ENCODE results near the gene CAPZA1. TPM values are rescaled to one million over a fixed set of nuclear protein-coding genes. Genes with fewer than 3 reads are reported as not detected.

CAPZA1 gene
- total RNA-seq, 1 experiment from 2014 or later: 97.5 TPM

- TF ChIP-seq CDX4 (CRISPR knock-in tag; IDR thresholded peaks at IDR 0.05; ENCODE audit: borderline replicate concordance): no peak
- no peak for TF ChIP-seq ZNF219 (CRISPR knock-in tag; IDR thresholded peaks at IDR 0.05; ENCODE audit: borderline replicate concordance)
- peak; percentile 63; the same call in 1 of the 2 replicates for TF ChIP-seq SP1 (CRISPR knock-in tag; conservative IDR thresholded peaks at IDR 0.05)
- TF ChIP-seq FOXK1 (CRISPR knock-in tag; IDR thresholded peaks at IDR 0.05): peak; percentile 72
- no peak for TF ChIP-seq FOXJ3 (CRISPR knock-in tag; IDR thresholded peaks at IDR 0.05; ENCODE audit: borderline replicate concordance)
- peak; percentile 87; the same call in 1 of the 2 replicates for TF ChIP-seq ARID4B (CRISPR knock-in tag; IDR thresholded peaks at IDR 0.05; ENCODE audit: borderline replicate concordance)
- no peak for TF ChIP-seq ZNF671 (CRISPR knock-in tag; IDR thresholded peaks at IDR 0.05)
- TF ChIP-seq MYBL2 (CRISPR knock-in tag; IDR thresholded peaks at IDR 0.05): no peak; the same call in 1 of the 2 replicates
- no peak for TF ChIP-seq CREM (CRISPR knock-in tag; IDR thresholded peaks at IDR 0.05)
- no peak for TF ChIP-seq ZNF532 (CRISPR knock-in tag; IDR thresholded peaks at IDR 0.05; ENCODE audit: borderline replicate concordance)
- no peak for TF ChIP-seq RELA (CRISPR knock-in tag; IDR thresholded peaks at IDR 0.05; ENCODE audit: borderline replicate concordance)
- TF ChIP-seq SMAD4 (CRISPR knock-in tag; IDR thresholded peaks at IDR 0.05): no peak
- peak; percentile 65; the same call in 1 of the 2 replicates for TF ChIP-seq ZNF281 (CRISPR knock-in tag; IDR thresholded peaks at IDR 0.05)
These were observed 713 bp upstream of the CAPZA1 start, which contains the start of gene ST7L (continued) for GRCh38 chr1:112618721-112619517.

GRCh38 chr1:112620377-112620695, 704 bp downstream of the CAPZA1 start:
- Mint-ChIP-seq H3K4me1 (peaks cover 21% of the 10 kb centered on the region), H3K9me3 (no peaks in the 10 kb centered on the region), H3K36me3 (peaks cover 6% of the 10 kb centered on the region; the same call in 1 of the 2 replicates), H3K4me3 (peak overlapping the region; percentile 99), H3K27ac (peak overlapping the region; percentile 99), H3K27me3 (ENCODE audit: low read depth) (no peaks in the 10 kb centered on the region)
- DNase-seq (ENCODE audit: low spot score) (no peak), ATAC-seq (no peak)
- POLR2A ChIA-PET: no interaction called here
- CTCF ChIA-PET: interaction anchor here (2.3 kb wide), 1 partner anchor 54 kb away, joined by 10 read pairs; the partner anchor contains the start of gene MOV10
- no peak for TF ChIP-seq SOX15 (CRISPR knock-in tag; IDR thresholded peaks at IDR 0.05)
- TF ChIP-seq ETV6 (CRISPR knock-in tag; IDR thresholded peaks at IDR 0.05): no peak
- TF ChIP-seq ATF1 (CRISPR knock-in tag; IDR thresholded peaks at IDR 0.05): no peak
- no peak for TF ChIP-seq STAT6 (CRISPR knock-in tag; conservative IDR thresholded peaks at IDR 0.05; ENCODE audit: low read depth)
- TF ChIP-seq JUN (CRISPR knock-in tag; IDR thresholded peaks at IDR 0.05): no peak
- TF ChIP-seq ATF2 (CRISPR knock-in tag; IDR thresholded peaks at IDR 0.05; ENCODE audit: borderline replicate concordance, low read depth): no peak
